PC-3 (cell line): ENCODE data around the gene FBXO34. TPM values are rescaled to one million over a fixed set of nuclear protein-coding genes. Genes with fewer than 3 reads are reported as not detected.

Experiments used
- ATAC-seq: fragments of 200-7000 bp; cut with Tn5 transposase; 2 replicates; pipeline ENCODE4 v1.9.1; 2020; ENCODE audit warnings: mild to moderate bottlenecking, moderate library complexity
- BruUV-seq: library from RNA; stranded (reverse); fragments of 400-500 nt; replicated peaks from 2 replicates; lab custom pipeline; 2021; lab: Mats Ljungman, UMichigan
- CTCF ChIA-PET: fragments of 300-600 bp; sonication (Branson Sonifier 250); formaldehyde crosslinking; loops from one replicate; lab custom pipeline; 2022; ENCODE audit warnings: antibody characterized with exemption; lab: Charles Lee
- POLR2A ChIA-PET: fragments of 300-600 bp; sonication (Branson Sonifier 250); formaldehyde crosslinking; loops from one replicate; lab custom pipeline; 2022; ENCODE audit warnings: antibody characterized with exemption; ENCODE audit not compliant: unreplicated experiment; lab: Charles Lee
- DNase-seq: peaks from one replicate; pipeline ENCODE4 v3.0.0-alpha.2; 2015
- H2AFZ ChIP-seq: fragments of 300-600 bp; sonication (generic); 2 replicates; pipeline ENCODE4 v1.6.0; 2016; ENCODE audit warnings: antibody characterized with exemption, low read length
- H3F3A ChIP-seq: fragments of 300-600 bp; sonication (generic); one replicate; pipeline ENCODE4 v1.6.0; 2017; ENCODE audit warnings: antibody characterized with exemption, low read length, control low read depth, mild to moderate bottlenecking; ENCODE audit not compliant: unreplicated experiment
- H3K27ac ChIP-seq: fragments of 300-600 bp; sonication (generic); 2 replicates; pipeline ENCODE4 v1.5.1; 2016; ENCODE audit warnings: mild to moderate bottlenecking, low read length
- H3K27me3 ChIP-seq: fragments of 300-600 bp; sonication (generic); 2 replicates; pipeline ENCODE4 v1.6.1; 2016; ENCODE audit warnings: low read length, mixed read lengths
- H3K36me3 ChIP-seq: fragments of 300-600 bp; sonication (generic); 2 replicates; pipeline ENCODE4 v1.6.1; 2016; ENCODE audit warnings: low read depth, mixed run types, low read length, mixed read lengths
- H3K4me1 ChIP-seq: fragments of 300-600 bp; sonication (generic); 2 replicates; pipeline ENCODE4 v1.5.1; 2016; ENCODE audit warnings: low read length; ENCODE audit not compliant: insufficient read depth
- H3K4me2 ChIP-seq: fragments of 300-600 bp; sonication (generic); 2 replicates; pipeline ENCODE4 v1.6.0; 2016; ENCODE audit warnings: low read length
- H3K4me3 ChIP-seq: fragments of 300-600 bp; sonication (generic); 2 replicates; pipeline ENCODE4 v1.5.1; 2016; ENCODE audit warnings: mild to moderate bottlenecking, low read length, mixed read lengths
- H3K79me2 ChIP-seq: fragments of 300-600 bp; sonication (generic); 2 replicates; pipeline ENCODE4 v1.6.1; 2017; ENCODE audit warnings: low read length, mixed read lengths
- H3K9ac ChIP-seq: fragments of 300-600 bp; sonication (generic); 2 replicates; pipeline ENCODE4 v1.6.0; 2016; ENCODE audit warnings: mild to moderate bottlenecking, low read length
- H3K9me2 ChIP-seq: fragments of 300-600 bp; sonication (generic); replicated peaks from 2 replicates; pipeline ENCODE4 v1.6.1; 2016; ENCODE audit warnings: mixed run types, low read length, mixed read lengths
- H3K9me3 ChIP-seq: fragments of 300-600 bp; sonication (generic); 2 replicates; pipeline ENCODE4 v1.6.1; 2016; ENCODE audit warnings: low read length, mixed read lengths
- H4K20me1 ChIP-seq: fragments of 300-600 bp; sonication (generic); 2 replicates; pipeline ENCODE4 v1.6.1; 2016; ENCODE audit warnings: low read length, mixed read lengths
- CTCF ChIP-seq: fragments of 300-600 bp; sonication (generic); conservative IDR thresholded peaks from 2 replicates; pipeline ENCODE4 v1.5.1; 2017; ENCODE audit warnings: antibody characterized with exemption, low read depth, mild to moderate bottlenecking, low read length
- EZH2 ChIP-seq: fragments of 300-600 bp; sonication (generic); IDR thresholded peaks from one replicate; pipeline ENCODE4 v1.6.1; 2017; ENCODE audit warnings: antibody characterized with exemption, mild to moderate bottlenecking, low read length; ENCODE audit not compliant: unreplicated experiment
- EZH2phosphoT487 ChIP-seq: fragments of 300-600 bp; sonication (generic); IDR thresholded peaks from 2 replicates; pipeline ENCODE4 v1.6.1; 2018; ENCODE audit warnings: mild to moderate bottlenecking, antibody characterized with exemption, low read length, borderline replicate concordance
- intact Hi-C: fragments of 100-400 bp; cut with micrococcal nuclease; formaldehyde crosslinking; loops from 2 replicates; pipeline ENCODE4 v1.9.0; 2023
- total RNA-seq: library from RNA; depleted of rRNA; stranded (reverse); fragments of >200 nt; gene quantifications from 2 replicates; pipeline ENCODE4 v1.2.3, GENCODE V29; 2014

The FBXO34 gene
- total RNA-seq, 1 experiment from 2014 or later, result 35.9 TPM

GRCh38 chr14:55324812-55325211 is 53.6 kb downstream of the FBXO34 start:
- no peak for DNase-seq
- H2AFZ ChIP-seq, result no peak overlapping the region
- no peak overlapping the region for H3K4me2 ChIP-seq
- H3K9me3 ChIP-seq, result no peaks in the 10 kb centered on the region
- H3K9me2 ChIP-seq, result no peaks in the 10 kb centered on the region
- no peak overlapping the region for H3K4me3 ChIP-seq
- no peak for ATAC-seq
- TF ChIP-seq EZH2phosphoT487 (no peak), CTCF (no peak)
- no peak overlapping the region for H3K9ac ChIP-seq
- ChIA-PET POLR2A (interaction anchor here (0.7 kb wide), 1 partner anchor 43 kb away, joined by 15 read pairs; no protein-coding TSS in a partner anchor), CTCF (no interaction called here)
- no peaks in the 10 kb centered on the region for H3K27me3 ChIP-seq
- H3K27ac ChIP-seq, result no peak overlapping the region
- intact Hi-C loops, result no loop called here
- peaks cover under 1% of the 10 kb centered on the region; the same call in 1 of the 2 replicates for H3K4me1 ChIP-seq
- peaks cover 49% of the 10 kb centered on the region for H3K79me2 ChIP-seq
- H3F3A ChIP-seq, result no peaks in the 10 kb centered on the region
- H4K20me1 ChIP-seq, result no peaks in the 10 kb centered on the region
- H3K36me3 ChIP-seq, result no peaks in the 10 kb centered on the region
- no TSS peak for BruUV-seq

- peaks cover 66% of the 10 kb centered on the region for H3K79me2 ChIP-seq
Measured at GRCh38 chr14:55327179-55327578, 56.0 kb downstream of the FBXO34 start.

More at GRCh38 chr14:55327179-55327578, 56.0 kb downstream of the FBXO34 start:
- ATAC-seq (no peak), DNase-seq (no peak)
- Histone ChIP-seq H2AFZ (no peak overlapping the region), H3K27ac (no peak overlapping the region), H3K36me3 (no peaks in the 10 kb centered on the region), H3K4me3 (no peak overlapping the region), H3F3A (no peaks in the 10 kb centered on the region), H3K4me2 (no peak overlapping the region), H3K9me2 (no peaks in the 10 kb centered on the region), H4K20me1 (0 out of 2 replicates have a peak, but pooled peaks cover 1% of the 10 kb centered on the region), H3K9me3 (no peaks in the 10 kb centered on the region), H3K4me1 (peaks cover 8% of the 10 kb centered on the region; the same call in 1 of the 2 replicates), H3K27me3 (no peaks in the 10 kb centered on the region), H3K9ac (no peak overlapping the region)
- no TSS peak for BruUV-seq
- CTCF ChIA-PET, result no interaction called here
- no peak for TF ChIP-seq EZH2
- no peak for TF ChIP-seq EZH2phosphoT487
- TF ChIP-seq CTCF, result no peak
- POLR2A ChIA-PET, result no interaction called here
- intact Hi-C loops, result no loop called here
